Activated effector memory CD4-positive, alpha-beta T cell treated with anti-CD3 and anti-CD28 coated beads, Interleukin-2, amount 50 U/mL, for 16 hours (primary cell): Measurements from ENCODE around the gene USP10.

ENCODE experiments used
- DNase-seq: peaks from one replicate; pipeline ENCODE4 v3.0.0-alpha.2; 2020

Gene USP10

DNA sequence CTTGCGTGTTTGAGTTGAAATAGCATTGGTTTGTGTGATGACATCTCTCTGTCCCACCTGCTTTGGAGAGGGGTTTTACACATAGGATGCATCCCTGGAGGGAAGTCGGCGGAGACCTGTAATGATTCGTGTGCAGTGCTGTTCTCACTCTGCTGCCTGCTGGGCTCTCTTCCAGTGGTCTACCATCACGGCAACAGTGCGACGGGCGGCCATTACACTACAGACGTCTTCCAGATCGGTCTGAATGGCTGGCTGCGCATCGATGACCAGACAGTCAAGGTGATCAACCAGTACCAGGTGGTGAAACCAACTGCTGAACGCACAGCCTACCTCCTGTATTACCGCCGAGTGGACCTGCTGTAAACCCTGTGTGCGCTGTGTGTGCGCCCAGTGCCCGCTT is 78.9 kb downstream of the USP10 start:
- no peak for DNase-seq

DNA sequence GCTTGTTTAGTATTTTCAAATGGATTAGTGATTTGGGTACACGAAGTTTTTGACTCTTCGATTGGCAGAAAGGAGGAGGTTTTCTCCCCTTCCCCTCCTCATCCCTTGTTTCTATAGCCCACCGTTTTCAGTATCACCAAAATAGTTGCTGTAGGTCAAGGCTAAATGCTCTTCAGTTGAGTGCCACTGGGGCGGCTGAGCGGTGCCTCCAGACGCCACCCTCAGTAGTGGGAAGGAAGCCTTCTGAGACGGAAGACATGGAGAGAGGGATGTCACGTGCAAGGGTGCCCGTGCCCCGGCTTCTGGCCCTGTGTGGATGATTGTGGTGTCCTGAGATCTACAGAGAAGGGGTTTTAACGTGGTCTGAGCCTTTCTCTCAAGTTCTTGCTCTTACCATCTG is 80.3 kb downstream of the USP10 start:
- DNase-seq = no peak

DNA sequence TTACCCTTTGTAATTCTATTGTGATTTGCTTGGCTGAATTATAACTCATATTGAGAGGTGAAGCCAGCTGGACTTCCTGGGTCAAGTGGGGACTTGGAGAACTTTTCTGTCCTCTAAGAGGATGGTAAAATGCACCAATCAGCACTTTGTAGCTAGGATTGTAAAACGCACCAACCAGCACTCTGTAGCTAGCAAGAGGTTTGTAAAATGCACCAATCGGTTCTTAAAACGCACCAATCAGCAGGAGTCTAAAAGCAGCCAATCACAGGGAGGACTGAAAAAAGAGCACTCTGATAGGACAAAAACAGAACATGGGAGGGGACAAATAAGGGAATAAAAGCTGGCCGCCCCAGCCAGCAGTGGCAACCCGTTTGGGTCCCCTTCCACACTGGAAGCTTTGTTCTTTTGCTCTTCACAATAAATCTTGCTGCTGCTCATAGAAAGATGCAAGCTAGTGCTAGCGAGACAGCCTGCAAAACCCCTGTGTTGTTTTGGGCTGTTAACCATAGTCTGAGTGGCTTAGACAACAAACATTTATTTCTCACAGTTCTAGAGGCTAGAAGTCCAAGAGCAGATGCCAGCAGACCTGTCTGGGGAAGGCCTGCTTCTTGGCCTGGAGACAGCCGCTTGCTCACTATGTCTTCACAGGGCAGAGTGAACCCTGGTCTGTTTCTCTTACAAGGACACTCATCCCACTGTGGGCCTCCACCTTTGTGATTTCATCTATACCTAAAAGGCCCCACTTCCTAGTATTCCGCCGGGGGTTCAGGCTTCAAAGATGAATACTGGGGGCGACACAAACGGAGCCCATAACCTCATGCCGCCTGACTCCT is 81.0 kb downstream of the USP10 start:
- no peak for DNase-seq

DNA sequence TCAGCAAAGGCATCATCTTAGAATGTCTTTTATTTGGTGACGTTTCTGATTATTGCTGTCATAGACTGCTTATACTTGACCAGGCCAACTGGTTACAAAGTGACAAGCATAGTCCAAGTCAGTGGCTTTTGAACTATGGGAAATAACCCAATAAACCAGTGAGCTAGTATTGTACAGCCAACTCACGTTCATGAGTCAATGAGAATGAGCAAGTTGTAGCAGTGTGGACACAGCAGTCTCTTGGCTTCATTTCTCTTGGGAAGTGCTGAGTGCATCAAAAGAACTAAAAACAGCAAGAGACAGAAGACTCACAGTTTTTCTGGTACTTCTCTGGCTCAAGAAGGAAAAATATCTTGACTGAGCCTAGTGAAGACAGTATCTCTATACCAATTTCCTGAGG is 83.0 kb downstream of the USP10 start:
- no peak for DNase-seq

DNA sequence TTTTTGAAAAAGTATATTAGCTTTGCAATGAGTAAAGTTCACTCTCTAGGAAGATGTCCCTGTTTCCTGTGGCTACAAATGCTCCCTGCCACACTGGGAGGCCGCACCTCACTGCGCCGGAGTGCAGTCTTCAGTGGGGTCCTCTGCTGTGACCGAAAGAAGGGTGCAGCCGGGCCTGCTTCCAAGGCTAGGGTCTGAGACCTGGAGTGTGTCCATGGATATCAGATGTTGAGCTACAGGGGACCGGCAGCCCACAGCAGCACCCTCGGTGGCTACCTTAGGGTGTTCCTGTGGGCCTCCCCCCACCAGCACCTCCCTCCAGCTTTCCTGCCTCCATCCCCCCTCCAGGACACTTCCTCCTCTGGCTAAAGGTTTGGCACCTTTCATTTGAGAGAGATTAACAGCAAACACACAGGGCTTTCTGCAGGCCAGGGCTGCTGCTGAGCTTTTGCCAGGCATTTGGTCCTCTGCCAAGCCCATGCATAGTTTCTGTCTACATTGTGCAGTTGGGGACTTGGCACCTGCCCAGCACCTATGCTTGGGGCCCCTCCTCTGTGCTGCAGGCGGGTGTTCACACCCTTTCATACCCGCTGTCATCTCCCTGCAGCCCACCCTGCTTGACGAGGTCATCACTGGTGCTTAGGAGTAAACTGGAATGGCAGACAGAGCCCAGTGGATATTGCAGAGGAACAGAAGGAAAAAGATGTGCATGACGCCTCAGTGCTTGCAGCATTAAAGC is 86.2 kb downstream of the USP10 start:
- no peak for DNase-seq

DNA sequence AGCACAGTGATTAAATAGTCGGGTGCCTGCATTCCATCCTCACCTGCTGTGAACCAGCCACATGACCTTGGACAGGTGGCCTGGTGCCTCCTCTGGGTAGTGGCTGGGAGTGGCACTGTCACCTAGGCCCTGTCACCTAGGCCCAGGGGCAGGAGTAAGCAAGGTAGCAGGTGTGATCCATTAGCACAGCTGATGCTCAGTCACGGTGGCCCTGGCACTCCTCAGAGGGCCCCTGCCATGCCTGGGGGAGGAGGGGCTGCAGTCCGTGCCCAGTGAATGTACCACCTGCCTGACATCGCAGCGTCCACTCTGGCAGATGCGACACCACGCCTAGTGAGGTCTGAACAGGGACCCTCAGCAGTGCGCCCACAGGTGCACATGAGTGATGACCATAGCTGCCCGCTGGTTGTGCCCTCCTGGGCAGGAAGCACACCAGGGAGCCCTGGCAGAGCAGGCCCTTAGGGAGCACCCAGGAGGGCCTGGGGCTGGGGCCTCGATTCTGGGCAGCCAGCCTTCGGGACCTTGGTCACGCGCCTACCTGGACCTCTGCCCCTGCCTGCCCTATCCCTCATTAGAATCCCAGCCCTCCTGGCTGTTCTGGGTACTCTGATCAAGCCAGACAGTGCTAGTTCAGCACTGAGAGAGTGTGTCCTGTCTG is 86.9 kb downstream of the USP10 start:
- DNase-seq = no peak

DNA sequence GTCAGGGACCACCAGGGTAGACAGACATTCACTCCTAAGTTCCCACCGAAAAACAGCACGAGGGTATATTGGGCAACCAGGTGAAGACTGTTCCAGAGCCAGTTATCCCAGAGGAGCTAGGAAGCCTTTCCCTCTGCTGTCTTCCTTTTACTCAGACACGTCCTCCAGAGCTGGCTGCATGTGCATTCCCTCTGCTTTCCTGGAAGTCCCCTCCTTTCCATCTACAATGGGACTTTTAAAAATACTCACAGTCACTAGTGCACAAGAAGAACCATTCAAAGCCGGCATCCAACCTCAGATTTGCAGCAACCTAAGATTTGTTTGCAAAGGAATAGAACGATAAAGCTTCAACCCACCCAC is 87.4 kb downstream of the USP10 start:
- DNase-seq = no peak

DNA sequence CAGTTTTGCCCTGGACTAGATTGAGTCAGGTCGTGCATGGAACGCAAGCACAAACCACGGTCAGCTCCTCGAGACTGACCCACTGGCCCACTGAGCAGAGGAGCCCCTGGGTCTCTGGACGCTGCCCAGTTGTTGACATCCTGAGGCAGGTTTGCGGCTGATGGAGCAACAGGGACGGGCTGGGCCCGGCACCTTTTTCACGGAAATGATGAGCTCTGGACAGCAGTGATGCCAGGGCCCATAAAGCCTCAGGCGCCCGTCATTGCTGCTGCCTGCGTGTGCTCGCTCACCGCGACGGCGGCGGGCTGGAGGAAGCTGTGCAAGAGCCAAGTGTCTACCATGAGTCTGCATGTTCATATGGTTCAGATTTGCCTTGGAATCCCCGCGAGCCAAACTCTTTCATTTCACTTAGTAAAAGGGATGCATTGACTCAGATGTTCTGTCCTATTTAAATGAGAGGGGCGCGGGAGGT is 89.2 kb downstream of the USP10 start:
- no peak for DNase-seq

DNA sequence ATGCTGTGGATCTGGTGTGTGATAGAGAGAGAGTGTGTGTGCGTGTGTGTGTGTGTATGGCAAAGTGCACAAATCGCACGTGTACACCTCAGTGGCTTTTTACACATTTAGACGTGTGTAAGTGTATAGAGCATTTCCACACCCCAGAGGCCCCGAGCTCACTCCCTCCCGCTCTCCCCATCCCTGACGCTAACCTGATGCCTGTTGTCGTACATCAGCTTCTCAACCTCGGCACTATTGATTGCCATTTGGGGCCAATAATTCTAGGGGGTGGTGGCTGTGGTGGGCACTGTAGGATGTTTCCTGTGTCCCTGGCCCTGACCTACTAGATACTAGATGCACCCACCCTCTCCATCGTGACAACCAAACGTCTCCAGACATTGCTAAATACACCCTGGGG is 89.6 kb downstream of the USP10 start:
- DNase-seq = no peak

DNA sequence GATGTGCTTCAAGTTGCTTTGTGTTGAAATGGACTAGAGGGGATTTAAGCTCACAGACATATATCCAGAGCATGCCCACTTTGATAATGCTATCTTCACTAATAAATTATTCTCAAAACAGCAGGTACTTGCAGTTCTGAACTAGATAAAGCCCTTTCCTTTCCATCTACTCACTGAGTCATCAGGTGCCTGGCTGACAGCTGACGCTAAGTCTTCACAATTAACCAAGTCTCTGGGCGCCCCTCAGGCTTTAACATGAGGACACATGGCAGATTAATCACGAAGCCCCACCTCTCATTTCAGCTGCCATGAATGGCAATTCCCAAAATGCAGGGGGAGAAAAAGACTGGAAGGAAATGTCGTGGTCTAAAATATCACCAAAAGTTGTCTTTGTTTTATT is 90.5 kb downstream of the USP10 start:
- no peak for DNase-seq

DNA sequence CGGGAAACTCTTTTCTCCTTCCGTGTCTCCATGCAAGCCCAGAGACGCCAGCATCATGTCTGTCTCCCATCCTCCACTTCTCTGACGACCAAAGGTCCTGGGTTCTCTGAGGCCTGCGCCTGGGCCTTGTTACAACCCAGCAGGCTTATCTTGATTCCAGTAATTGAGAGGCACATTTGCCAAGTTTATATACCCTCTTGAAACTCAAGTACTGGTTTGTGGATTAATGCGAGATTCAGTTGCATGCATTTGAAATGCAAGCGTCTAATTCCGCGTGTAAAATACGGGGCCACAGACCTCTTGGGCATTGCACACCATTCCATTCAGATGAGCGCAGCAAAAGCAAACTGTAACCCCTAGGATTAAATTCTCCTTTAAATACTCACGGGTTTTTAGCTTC is 91.3 kb downstream of the USP10 start:
- DNase-seq = no peak

DNA sequence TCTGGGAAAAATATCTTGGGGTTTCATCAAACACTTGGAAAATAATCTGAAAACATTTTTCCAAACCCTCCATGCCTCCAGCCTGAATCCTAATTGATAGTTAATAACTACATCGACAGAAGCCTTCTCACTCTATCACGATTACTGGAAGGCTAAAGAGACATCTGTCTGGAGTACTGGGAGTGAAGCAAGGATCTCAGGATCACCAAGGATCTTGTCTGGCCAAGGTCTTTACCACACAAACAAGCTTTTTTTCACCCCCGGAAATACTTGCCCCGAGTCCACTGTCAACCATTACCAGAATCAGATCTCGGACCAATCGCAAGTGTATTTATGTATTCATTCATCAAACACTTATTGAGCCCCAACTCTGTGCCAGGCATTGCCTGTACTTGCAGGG is 91.7 kb downstream of the USP10 start:
- no peak for DNase-seq

DNA sequence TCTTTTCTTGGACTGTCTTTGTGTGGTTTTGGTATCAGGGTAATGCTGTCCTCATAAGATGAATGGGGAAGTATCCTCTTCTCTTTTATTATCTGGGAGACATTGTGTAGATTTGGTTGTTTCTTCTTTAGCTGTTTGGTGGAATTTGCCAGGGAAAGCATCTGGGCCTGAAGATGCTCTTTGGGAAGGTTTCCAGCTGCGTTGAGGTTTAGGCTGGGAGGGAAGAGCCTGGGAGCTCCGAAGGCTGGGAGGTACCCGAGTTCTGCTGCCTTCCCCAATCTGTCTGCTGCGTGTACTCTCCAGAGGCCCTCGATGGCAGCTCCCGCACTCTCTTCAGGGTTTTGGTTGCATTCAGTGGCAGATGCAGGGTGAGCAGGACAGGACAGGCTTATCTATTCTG is 94.4 kb downstream of the USP10 start:
- no peak for DNase-seq

DNA sequence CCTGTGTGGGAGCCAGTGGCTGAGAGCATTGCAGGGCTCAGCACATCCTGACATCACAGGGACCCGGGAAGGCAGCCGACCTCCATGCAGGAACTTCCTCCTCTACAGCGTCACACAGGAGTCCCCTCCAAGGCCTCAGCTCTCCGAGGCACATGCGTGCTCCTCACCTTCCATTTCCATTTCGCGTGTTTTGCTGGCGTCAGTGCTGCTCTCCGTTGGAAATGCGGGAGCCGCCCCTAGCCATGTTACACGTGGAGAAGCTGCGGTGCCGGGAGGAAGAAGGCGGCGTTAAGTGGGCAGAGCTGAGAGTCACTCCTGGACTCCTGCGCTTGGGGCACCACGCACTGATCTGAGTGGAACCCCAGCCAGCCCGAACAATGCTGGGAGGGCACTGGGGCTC is 94.8 kb downstream of the USP10 start:
- DNase-seq = no peak

DNA sequence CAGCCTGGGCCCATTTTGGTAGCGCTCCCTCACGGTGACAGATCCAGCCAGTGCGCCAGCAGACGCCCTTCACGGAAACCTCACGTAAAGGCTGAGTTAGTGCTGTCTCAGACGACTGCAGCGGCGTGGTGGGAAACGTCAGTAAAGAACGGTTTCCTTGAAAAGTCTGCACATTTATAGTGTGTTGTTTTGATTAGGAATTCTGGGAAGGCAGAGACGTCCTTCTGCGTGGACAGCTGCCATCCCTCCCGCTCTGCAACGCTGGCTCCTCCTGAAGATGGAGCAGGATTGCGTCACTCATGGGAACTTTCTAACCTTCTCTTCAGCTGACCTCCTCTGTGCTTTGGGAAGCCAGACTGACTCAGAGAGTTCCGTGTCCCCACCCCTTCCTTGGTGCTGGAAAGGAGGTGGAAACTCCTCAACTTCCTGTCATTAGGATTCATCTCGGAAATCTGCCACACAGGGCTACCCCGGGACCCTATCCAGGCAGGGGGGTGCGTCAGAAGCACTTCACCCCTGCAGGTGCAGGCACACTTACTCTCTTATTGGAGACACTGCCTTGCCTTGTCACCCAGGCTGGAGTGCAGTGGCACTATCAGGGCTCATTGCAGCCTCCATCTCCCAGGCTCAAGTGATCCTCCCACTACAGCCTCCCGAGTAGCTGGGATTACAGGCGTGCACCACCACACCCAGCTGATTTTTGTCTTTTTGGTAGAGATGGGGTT is 95.7 kb downstream of the USP10 start:
- no peak for DNase-seq

DNA sequence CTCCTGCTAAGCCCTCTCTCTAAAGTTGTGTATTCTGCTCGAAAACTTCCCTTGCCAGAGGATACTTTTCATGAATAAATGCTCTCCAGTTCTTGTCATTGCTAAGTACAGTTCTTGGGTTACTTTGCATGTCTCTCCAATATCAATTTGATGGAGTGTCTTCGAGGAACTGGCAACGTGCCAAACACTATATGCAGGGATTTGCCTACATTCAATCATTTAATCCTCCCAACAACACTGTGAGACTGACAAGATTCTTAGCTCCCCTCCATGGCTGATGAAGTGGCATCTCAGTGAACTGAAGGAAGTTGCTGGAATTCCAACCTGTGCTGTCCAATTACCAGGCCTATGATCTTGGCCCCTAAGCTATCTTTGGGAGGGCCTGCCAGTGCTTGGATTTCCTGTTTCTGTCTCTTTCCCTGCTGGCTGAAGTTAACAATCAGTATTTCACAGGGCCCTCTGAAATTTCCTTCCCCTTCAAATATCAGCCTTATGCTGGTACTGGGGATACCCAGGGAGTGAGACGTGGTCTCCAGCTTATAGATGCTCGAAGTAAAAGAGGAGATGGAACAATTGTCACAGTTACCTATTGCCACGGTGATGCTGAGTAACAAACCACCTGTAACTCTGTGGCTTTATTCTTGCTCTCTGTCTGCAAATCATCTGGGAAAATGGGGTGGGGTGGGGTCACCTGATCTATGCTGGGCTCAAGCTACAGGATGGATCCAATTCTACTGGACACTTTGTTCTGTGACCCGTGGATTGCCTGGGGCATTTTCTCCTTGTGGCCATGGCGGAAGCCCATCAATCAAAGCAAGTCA is 100.6 kb downstream of the USP10 start:
- no peak for DNase-seq

DNA sequence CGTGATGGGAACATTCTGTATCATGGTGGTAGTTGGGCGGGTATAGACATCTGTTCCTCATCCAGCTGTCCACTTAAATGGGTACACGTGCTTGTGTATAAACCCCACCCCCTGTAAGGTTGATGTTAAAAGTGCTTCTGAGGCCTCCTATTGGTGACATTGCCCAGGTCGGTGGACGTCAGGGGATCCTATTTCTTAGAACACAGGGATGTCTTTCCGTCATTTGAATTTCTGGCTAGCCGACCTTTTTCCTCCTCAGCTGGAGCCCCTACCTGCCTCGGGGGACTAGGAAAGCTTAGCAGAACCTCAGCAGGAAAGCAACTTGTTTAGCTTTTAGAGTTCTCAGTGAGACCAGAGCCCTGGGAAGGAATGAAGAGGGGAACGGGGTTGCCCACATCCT is 103.3 kb downstream of the USP10 start:
- no peak for DNase-seq

DNA sequence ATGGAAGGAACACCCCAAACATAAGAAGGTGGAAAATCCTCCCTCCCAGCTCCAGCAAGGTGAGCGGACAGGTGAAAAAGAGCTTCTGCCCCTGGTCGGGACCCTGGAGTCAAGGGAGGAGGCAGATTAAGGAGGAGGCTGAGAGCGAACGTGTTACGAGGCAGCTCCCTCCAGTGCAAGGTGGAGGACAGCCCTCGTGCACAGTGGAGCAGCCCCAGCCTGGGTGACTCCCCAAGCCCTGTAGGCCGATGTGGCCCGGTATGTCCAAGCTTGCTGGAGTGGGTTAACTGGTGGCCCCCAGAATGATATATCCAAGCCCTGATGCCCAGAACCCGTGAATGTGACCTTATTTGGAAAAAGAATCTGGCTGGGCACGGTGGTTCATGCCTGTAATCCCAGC is 104.5 kb downstream of the USP10 start:
- no peak for DNase-seq

DNA sequence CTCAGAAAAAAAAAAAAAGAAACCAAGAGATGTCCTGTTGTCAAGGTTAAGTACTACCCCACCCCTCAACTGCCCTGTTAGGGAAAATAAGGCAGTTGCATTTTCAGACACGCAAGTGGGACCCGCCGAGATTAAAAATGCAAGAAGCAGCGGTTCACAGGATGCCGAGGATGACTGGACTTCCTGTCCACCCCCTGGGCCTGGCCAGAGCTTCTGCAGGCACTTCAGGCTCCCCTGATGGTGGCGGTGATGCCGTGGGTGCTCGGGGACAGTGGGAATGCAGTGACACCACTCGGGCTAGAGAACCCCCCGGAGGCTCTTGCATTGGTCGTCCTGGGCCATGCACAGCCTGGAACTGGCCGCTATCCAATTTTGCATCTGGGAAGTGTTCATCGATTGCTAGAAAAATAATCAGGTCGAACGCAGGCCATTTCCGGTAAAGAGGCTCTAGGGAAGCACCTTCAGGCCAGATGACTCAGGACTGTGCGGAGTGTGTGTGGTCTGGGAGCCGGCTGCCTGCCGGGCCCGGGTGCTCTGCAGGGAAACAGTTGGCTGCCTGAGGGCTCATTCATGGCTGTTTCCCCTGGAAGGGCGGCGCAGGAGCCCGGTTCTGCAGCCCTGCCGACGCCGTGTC is 106.6 kb downstream of the USP10 start:
- no peak for DNase-seq

DNA sequence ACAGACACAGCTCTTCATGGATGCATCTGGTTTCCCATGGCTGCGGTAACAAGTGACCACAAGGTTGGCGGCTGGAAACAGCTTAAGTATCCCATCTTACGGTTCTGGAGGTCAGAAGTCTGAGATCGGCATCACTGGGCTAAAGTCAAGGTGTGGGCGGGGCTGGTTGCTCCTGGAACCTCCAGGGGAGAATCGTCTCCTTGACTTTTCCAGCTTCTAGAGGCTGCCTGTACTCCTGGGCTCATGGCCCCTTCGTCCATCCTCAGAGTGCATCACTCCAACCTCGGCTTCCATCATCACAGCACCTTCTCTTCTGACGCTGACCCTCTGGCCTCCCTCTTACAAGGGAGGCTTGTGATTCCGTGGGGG is 107.1 kb downstream of the USP10 start:
- DNase-seq = no peak

DNA sequence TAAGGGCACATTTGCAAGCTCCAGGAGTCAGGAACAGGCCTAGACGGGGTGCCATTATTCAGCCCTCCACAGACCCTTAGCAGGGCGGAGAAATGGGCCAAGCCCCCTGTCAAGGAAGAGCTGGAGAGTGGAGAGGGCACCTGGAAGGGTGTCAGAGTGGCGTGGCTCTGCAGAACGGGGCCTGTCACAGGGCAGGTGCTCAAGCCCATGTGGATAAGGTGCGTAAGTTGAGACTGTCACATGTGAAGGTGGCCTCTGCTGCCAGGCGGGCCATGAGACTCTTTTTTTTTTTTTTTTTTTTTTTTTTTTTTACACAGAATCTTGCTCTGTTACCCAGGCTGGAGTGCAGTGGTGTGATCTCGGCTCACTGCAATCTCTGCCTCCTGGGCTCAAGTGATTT is 108.0 kb downstream of the USP10 start:
- DNase-seq = no peak

DNA sequence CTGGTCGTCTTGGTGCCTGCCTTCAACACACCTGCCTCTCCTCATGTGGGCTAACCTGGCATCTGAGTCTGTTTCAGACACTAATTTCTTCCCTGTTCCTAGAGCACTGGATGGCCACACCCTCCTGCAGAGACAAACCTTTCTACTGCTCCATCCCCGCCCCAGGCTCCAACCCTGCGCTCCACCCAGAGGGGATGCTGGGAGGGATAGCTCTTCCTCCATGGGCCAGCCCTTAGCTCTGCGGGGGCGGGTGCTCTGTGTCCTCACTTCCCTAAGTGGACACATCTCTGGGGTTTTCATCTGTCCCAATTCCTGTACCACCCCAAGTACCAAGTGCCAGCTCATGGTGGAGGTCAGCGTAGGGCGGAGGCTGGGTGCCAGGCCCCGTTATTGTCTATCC is 109.0 kb downstream of the USP10 start:
- no peak for DNase-seq
